ENCODE results near the gene TTN.

TTN gene

DNA sequence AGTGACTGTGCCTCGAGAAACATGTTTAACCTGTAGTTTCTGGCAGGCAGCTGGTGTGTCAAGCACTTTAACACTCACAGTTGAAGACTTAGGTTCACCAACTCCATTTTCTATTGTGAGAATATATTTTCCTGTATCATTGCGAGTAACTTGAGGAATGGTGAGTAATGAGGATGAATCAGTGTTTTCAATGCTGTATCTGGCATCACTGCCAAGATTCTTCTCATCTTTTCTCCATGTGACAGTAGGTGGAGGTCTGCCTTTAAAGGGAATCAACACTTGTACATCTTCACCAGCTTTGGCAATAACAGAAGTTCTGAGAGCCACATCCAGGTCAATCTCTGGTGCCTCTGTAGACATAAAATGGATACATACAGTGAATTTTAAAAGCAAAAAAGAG is 254.2 kb downstream of the TTN start:
- no peak for TF ChIP-seq EZH2phosphoT487 (IDR thresholded peaks at IDR 0.05; ENCODE audit: borderline replicate concordance)
- TF ChIP-seq, protein P1, sequence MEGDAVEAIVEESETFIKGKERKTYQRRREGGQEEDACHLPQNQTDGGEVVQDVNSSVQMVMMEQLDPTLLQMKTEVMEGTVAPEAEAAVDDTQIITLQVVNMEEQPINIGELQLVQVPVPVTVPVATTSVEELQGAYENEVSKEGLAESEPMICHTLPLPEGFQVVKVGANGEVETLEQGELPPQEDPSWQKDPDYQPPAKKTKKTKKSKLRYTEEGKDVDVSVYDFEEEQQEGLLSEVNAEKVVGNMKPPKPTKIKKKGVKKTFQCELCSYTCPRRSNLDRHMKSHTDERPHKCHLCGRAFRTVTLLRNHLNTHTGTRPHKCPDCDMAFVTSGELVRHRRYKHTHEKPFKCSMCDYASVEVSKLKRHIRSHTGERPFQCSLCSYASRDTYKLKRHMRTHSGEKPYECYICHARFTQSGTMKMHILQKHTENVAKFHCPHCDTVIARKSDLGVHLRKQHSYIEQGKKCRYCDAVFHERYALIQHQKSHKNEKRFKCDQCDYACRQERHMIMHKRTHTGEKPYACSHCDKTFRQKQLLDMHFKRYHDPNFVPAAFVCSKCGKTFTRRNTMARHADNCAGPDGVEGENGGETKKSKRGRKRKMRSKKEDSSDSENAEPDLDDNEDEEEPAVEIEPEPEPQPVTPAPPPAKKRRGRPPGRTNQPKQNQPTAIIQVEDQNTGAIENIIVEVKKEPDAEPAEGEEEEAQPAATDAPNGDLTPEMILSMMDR (conservative IDR thresholded peaks at IDR 0.05; ENCODE audit: low read length): no peak
- no peaks in the 10 kb centered on the region for H3K36me3 ChIP-seq (ENCODE audit: insufficient read depth, low read length)
- no peaks in the 10 kb centered on the region for H3K79me2 ChIP-seq (ENCODE audit: insufficient read depth, low read length)
- no peak overlapping the region for H3K9ac ChIP-seq (ENCODE audit: low read depth, low read length, poor library complexity, severe bottlenecking)
- H3K4me2 ChIP-seq (ENCODE audit: low read depth, low read length, poor library complexity, severe bottlenecking): no peak overlapping the region
- no peaks in the 10 kb centered on the region for H3F3A ChIP-seq (ENCODE audit: low read depth)
- H3K9me2 ChIP-seq (replicated peaks; ENCODE audit: low read depth, low read length): no peaks in the 10 kb centered on the region
- no peaks in the 10 kb centered on the region for H4K20me1 ChIP-seq (ENCODE audit: insufficient read depth, low read length, poor library complexity, severe bottlenecking)
- no peak overlapping the region for H2AFZ ChIP-seq (ENCODE audit: low read length)
- no peaks in the 10 kb centered on the region for H3K27me3 ChIP-seq (ENCODE audit: insufficient read depth, low read length, poor library complexity, severe bottlenecking)
- no peak overlapping the region for H3K4me3 ChIP-seq (ENCODE audit: low read length, poor library complexity, severe bottlenecking)
- no peaks in the 10 kb centered on the region for H3K9me3 ChIP-seq (ENCODE audit: insufficient read depth, low read depth, low read length)
- H3K4me1 ChIP-seq (ENCODE audit: insufficient read depth, low read length, poor library complexity, severe bottlenecking): no peaks in the 10 kb centered on the region

DNA sequence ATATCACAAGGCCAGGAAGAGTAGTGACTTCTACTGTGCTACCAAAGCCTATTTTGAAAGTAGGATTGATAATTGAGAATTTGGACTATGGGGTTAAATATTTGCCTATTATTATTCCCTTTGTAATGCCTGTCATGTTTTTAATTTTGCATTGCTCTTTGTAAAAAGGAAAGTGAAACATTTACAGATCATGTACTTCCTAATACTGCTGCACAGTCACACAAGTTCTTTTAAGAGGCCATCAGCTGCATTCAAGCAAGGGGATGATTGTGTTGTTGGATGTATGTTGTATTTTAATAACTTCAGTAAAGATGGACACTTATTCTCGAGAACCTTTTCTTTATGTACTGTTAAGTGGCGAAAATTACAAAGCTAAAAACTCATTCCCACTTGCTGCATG is 256.9 kb downstream of the TTN start:
- H3K79me2 ChIP-seq (ENCODE audit: insufficient read depth, low read length): no peaks in the 10 kb centered on the region
- no peaks in the 10 kb centered on the region for H4K20me1 ChIP-seq (ENCODE audit: insufficient read depth, low read length, poor library complexity, severe bottlenecking)
- H3K9me2 ChIP-seq (replicated peaks; ENCODE audit: low read depth, low read length): no peaks in the 10 kb centered on the region
- TF ChIP-seq, protein P1 (conservative IDR thresholded peaks at IDR 0.05; ENCODE audit: low read length): no peak
- no peak for TF ChIP-seq EZH2phosphoT487 (IDR thresholded peaks at IDR 0.05; ENCODE audit: borderline replicate concordance)
- H3K4me3 ChIP-seq (ENCODE audit: low read length, poor library complexity, severe bottlenecking): no peak overlapping the region
- no peak overlapping the region for H3K9ac ChIP-seq (ENCODE audit: low read depth, low read length, poor library complexity, severe bottlenecking)
- H3F3A ChIP-seq (ENCODE audit: low read depth): no peaks in the 10 kb centered on the region
- no peaks in the 10 kb centered on the region for H3K27me3 ChIP-seq (ENCODE audit: insufficient read depth, low read length, poor library complexity, severe bottlenecking)
- no peaks in the 10 kb centered on the region for H3K36me3 ChIP-seq (ENCODE audit: insufficient read depth, low read length)
- no peak overlapping the region for H3K4me2 ChIP-seq (ENCODE audit: low read depth, low read length, poor library complexity, severe bottlenecking)
- H2AFZ ChIP-seq (ENCODE audit: low read length): no peak overlapping the region
- H3K9me3 ChIP-seq (ENCODE audit: insufficient read depth, low read depth, low read length): no peaks in the 10 kb centered on the region
- no peaks in the 10 kb centered on the region for H3K4me1 ChIP-seq (ENCODE audit: insufficient read depth, low read length, poor library complexity, severe bottlenecking)

DNA sequence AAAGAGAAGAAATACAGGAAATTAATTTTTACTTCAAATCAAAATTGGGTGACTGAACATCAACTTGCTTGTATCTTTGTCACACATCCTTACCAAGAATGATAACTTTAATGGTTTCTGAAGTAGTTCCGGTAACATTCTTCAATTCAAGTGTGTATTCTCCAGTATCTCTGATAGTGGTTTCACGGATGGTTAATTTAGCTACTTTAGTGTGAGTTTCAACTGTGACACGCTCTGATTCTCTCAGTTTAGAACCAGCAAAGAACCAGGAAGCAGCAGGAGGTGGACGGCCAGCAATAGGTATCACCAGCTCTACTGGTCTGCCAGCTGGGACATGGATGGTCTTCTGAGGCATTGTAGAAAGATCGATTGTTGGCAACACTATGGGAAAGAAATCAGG is 264.7 kb downstream of the TTN start:
- Histone ChIP-seq H3K27me3 (ENCODE audit: insufficient read depth, low read length, poor library complexity, severe bottlenecking) (no peaks in the 10 kb centered on the region), H4K20me1 (ENCODE audit: insufficient read depth, low read length, poor library complexity, severe bottlenecking) (no peaks in the 10 kb centered on the region), H3K9ac (ENCODE audit: low read depth, low read length, poor library complexity, severe bottlenecking) (no peak overlapping the region), H3K79me2 (ENCODE audit: insufficient read depth, low read length) (no peaks in the 10 kb centered on the region), H3K9me2 (replicated peaks; ENCODE audit: low read depth, low read length) (no peaks in the 10 kb centered on the region), H3K36me3 (ENCODE audit: insufficient read depth, low read length) (no peaks in the 10 kb centered on the region), H3K4me2 (ENCODE audit: low read depth, low read length, poor library complexity, severe bottlenecking) (no peak overlapping the region), H3K9me3 (ENCODE audit: insufficient read depth, low read depth, low read length) (no peaks in the 10 kb centered on the region), H3K4me1 (ENCODE audit: insufficient read depth, low read length, poor library complexity, severe bottlenecking) (no peaks in the 10 kb centered on the region), H3K4me3 (ENCODE audit: low read length, poor library complexity, severe bottlenecking) (no peak overlapping the region), H2AFZ (ENCODE audit: low read length) (no peak overlapping the region), H3F3A (ENCODE audit: low read depth) (no peaks in the 10 kb centered on the region)
- TF ChIP-seq, protein P1 (conservative IDR thresholded peaks at IDR 0.05; ENCODE audit: low read length): no peak
- TF ChIP-seq EZH2phosphoT487 (IDR thresholded peaks at IDR 0.05; ENCODE audit: borderline replicate concordance): no peak
